Measurements from ENCODE around the gene GPR162.

The GPR162 gene

GRCh38 chr12:6775185-6776174 lies 46.1 kb upstream of the GPR162 start:
- DNase-seq (ENCODE audit: low spot score), result no peak
- H3K27ac ChIP-seq, result no peak overlapping the region
- no peak overlapping the region for H3K4me3 ChIP-seq
- no peak for TF ChIP-seq CTCF (IDR thresholded peaks at IDR 0.05)

- Histone ChIP-seq H3K27ac (no peak overlapping the region), H3K4me3 (no peak overlapping the region)
- DNase-seq (ENCODE audit: low spot score), result no peak
- no peak for TF ChIP-seq CTCF (IDR thresholded peaks at IDR 0.05)
These were observed 44.2 kb upstream of the GPR162 start for GRCh38 chr12:6777386-6777785.

DNA sequence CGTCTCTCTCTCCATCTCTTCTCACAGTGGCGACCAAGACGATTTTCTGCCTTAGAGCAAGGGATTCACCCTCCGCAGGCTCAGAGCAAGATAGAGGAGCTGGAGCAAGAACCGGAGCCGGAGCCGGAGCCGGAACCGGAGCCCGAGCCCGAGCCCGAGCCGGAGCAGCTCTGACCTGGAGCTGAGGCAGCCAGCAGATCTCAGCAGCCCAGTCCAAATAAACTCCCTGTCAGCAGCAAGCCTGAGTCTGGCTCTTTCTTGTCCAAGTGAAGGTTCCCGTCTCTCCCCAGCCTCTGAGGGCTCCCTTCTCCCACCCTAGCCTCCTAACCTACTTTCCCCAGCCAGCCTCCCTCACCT lies 43.4 kb upstream of the GPR162 start:
- no peak for DNase-seq (ENCODE audit: low spot score)
- H3K27ac ChIP-seq, result peak overlapping the region; percentile 44 to 61
- no peak for TF ChIP-seq CTCF (IDR thresholded peaks at IDR 0.05)
- peak overlapping the region; percentile 65 for H3K4me3 ChIP-seq

GRCh38 chr12:6778574-6779550 lies 42.8 kb upstream of the GPR162 start:
- peak overlapping the region; percentile 65 for H3K4me3 ChIP-seq

DNA sequence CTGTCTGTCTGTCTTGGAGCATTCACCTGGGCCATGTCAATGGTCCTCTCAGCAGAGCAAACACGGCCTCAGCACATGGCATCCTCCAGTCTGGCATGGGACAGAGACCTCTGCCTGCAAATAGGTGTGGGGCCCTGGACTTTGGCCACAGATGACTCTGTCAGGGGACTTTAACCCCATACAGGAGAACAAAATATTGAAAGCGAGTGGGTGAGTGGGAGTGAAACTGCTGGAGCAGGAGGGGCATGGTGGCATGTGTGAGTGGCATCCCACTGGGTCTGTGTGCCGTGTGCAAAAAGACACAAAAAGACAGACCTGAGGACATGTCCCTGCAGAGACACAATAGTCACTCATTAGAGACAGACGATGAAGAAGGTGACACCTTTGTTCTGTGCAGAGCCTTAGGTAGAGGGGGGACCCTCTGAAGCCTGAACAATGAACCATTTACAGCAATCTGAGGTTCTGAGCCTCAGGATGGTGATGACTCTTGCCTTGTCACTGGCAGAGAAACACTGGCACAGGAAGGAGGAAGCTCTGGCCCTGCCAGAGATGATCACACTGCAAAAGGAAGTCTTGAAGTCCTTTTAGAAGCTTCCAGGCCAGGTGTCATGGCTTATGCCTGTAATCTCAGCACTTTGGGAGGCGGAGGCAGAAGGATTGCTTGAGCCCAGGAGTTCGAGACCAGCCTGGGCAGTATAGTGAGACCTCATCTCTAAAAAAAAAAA lies 41.8 kb upstream of the GPR162 start:
- no peak for TF ChIP-seq CTCF (IDR thresholded peaks at IDR 0.05)
- Histone ChIP-seq H3K27ac (no peak overlapping the region), H3K4me3 (no peak overlapping the region)
- no peak for DNase-seq (ENCODE audit: low spot score)

More at GRCh38 chr12:6778574-6779550, 42.8 kb upstream of the GPR162 start:
- peak overlapping the region; percentile 44 to 61 for H3K27ac ChIP-seq
- DNase-seq (ENCODE audit: low spot score), result peak; percentile 96
- TF ChIP-seq CTCF (IDR thresholded peaks at IDR 0.05), result peak; percentile 91

GRCh38 chr12:6780573-6780972 lies 41.0 kb upstream of the GPR162 start:
- TF ChIP-seq CTCF (IDR thresholded peaks at IDR 0.05), result no peak
- no peak for DNase-seq (ENCODE audit: low spot score)
- H3K4me3 ChIP-seq, result no peak overlapping the region
- no peak overlapping the region for H3K27ac ChIP-seq

All from coronary artery (tissue), 2 donors.